Uterus (tissue), 2 donors: ENCODE data around the gene LDLRAD4.

Source experiments
- POLR2A ChIP-seq, 2 donors: fragments of 450-650 bp; IDR thresholded peaks; one replicate each; pipeline ENCODE4 v1.6.1; 2016; ENCODE audit warnings: antibody characterized with exemption in 2 of 2, mild to moderate bottlenecking in 1 of 2, moderate library complexity in 1 of 2
- TF ChIP-seq, protein P1 (sequence below), 4 experiments: fragments of 200-600 bp in 2 of 4; fragments of 450-650 bp in 2 of 4; sonication (generic) in 2 of 4; IDR thresholded peaks; one replicate each; pipeline ENCODE4 v1.5.1; 2016 to 2019; ENCODE audit warnings: antibody characterized with exemption in 4 of 4, mild to moderate bottlenecking in 2 of 4, moderate library complexity in 1 of 4

GRCh38 chr18:13207294-13207693, 11.3 kb upstream of the LDLRAD4 start:
- TF ChIP-seq, protein P1, sequence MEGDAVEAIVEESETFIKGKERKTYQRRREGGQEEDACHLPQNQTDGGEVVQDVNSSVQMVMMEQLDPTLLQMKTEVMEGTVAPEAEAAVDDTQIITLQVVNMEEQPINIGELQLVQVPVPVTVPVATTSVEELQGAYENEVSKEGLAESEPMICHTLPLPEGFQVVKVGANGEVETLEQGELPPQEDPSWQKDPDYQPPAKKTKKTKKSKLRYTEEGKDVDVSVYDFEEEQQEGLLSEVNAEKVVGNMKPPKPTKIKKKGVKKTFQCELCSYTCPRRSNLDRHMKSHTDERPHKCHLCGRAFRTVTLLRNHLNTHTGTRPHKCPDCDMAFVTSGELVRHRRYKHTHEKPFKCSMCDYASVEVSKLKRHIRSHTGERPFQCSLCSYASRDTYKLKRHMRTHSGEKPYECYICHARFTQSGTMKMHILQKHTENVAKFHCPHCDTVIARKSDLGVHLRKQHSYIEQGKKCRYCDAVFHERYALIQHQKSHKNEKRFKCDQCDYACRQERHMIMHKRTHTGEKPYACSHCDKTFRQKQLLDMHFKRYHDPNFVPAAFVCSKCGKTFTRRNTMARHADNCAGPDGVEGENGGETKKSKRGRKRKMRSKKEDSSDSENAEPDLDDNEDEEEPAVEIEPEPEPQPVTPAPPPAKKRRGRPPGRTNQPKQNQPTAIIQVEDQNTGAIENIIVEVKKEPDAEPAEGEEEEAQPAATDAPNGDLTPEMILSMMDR (IDR thresholded peaks at IDR 0.05): no peak
- no peak for TF ChIP-seq POLR2A (IDR thresholded peaks at IDR 0.05)
